GM18867 (cell line): ENCODE results near the gene SYPL1.

Experiments
- ATAC-seq: cut with Tn5 transposase; IDR thresholded peaks from one replicate; pipeline ENCODE4 v1.9.1; 2021; ENCODE audit warnings: mild to moderate bottlenecking, moderate library complexity; ENCODE audit not compliant: unreplicated experiment

The SYPL1 gene

GRCh38 chr7:106095634-106096033 is 16.5 kb downstream of the SYPL1 start:
- no peak for ATAC-seq

- no peak for ATAC-seq
Measured at GRCh38 chr7:106094780-106095179, 17.3 kb downstream of the SYPL1 start.

DNA sequence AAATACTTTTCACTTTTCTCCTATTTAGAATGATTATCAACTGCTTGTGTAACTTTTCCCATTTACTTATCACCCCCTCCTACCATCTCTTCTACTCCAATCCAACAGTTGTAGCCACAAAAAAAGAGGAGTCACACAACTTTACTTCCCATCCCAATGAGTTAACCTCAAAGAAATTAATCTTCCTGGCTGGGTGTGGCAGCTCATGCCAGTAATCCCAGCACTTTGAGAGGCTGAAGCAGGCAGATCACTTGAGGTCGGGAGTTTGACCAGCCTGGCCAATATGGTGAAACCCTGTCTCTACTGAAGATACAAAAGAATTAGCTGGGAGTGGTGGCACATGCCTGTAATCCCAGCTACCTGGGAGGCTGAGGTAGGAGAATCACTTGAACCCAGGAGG is 19.9 kb downstream of the SYPL1 start:
- ATAC-seq = no peak

GRCh38 chr7:106089647-106090046 is 22.5 kb downstream of the SYPL1 start:
- peak; percentile 83 for ATAC-seq

- ATAC-seq = no peak
Measured at GRCh38 chr7:106088014-106088413, 24.1 kb downstream of the SYPL1 start.

GRCh38 chr7:106086062-106086461 is 26.1 kb downstream of the SYPL1 start:
- ATAC-seq = no peak

DNA sequence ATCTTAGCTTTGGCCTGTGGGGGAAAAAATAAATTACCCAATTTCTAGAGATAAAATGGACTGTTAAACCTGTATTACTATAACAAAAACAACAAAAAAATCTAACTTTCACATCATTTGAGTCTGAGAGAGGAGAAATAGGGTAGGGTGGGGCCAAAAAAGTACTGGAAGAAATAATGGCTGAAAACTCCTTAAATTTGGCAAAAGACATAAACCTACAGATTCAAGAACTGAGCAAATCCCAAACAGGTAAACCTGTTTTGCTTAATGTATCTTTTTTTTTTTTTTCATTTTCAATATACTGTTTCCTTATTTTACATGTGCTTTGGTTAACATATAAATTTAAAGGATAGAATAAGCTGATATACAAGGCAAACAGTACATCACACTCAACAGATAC is 27.1 kb downstream of the SYPL1 start:
- no peak for ATAC-seq

- ATAC-seq = no peak
Measured at GRCh38 chr7:106083717-106084116, 28.4 kb downstream of the SYPL1 start.

GRCh38 chr7:106082087-106082854 is 29.8 kb downstream of the SYPL1 start:
- no peak for ATAC-seq

GRCh38 chr7:106080300-106080987 is 31.7 kb downstream of the SYPL1 start:
- ATAC-seq = no peak

- ATAC-seq = no peak
Measured at GRCh38 chr7:106076537-106076936, 35.6 kb downstream of the SYPL1 start.

DNA sequence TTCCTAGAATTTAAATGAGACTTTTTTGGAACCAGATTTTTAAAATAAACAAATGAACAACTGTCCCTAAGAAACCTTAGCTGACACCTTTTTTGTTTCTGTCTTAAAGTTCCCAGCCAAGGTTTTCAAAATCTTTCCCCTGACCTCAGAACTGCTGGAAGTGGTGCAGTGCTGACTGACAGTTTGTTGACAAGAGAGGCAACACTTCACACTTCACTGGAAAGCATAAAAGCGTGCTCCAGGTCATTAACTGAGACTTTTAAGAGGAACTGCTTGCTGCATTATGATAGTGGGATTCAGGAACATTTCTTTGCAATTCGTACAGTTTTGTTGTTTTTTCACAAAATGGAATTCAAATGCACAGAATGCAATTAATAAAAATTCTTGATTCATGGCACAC is 36.2 kb downstream of the SYPL1 start:
- ATAC-seq = no peak

DNA sequence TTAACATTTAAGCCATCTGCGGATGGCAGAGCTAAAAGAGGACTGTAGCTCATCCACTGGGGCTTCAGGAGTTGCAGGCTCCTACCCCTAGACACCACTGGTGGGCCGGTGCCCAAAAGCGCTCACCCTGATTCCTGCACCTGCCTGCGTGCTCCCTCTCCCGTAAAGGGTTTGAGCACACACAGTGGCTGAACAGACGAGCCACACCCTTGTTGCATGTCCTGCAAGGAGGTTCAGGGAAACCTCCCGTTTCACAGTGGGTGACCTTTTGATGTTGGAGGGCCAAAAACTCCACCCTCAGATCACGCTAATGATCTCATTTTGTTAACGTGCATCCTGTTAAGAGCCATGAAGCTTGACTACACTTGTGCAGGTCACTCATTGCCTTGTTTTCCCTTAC is 37.9 kb downstream of the SYPL1 start:
- no peak for ATAC-seq

DNA sequence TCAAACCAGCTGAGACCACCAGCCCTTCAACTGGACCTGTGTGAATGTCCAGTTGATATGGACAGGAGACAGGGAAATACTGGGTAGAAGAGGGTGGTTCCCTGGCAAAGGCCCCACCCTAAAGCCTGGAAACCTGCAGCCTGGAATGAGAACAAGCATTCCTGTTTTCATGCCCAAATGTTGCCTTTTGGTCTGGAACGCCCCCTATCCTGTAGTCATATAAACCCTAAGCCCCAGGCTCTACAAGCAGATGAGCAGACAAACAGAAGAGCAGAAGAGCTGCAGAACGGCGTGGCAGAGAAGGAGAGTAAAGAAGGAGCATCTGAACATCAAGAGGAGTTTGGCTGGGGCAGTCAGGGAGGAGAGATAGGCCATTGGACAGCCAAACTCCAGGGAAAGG is 38.4 kb downstream of the SYPL1 start:
- no peak for ATAC-seq

GRCh38 chr7:106072715-106073091 is 39.4 kb downstream of the SYPL1 start:
- no peak for ATAC-seq

- peak; percentile 4 for ATAC-seq
Measured at GRCh38 chr7:106071999-106072714, 40.0 kb downstream of the SYPL1 start.

- peak; percentile 98 for ATAC-seq
Measured at GRCh38 chr7:106071356-106071998, 40.6 kb downstream of the SYPL1 start.

DNA sequence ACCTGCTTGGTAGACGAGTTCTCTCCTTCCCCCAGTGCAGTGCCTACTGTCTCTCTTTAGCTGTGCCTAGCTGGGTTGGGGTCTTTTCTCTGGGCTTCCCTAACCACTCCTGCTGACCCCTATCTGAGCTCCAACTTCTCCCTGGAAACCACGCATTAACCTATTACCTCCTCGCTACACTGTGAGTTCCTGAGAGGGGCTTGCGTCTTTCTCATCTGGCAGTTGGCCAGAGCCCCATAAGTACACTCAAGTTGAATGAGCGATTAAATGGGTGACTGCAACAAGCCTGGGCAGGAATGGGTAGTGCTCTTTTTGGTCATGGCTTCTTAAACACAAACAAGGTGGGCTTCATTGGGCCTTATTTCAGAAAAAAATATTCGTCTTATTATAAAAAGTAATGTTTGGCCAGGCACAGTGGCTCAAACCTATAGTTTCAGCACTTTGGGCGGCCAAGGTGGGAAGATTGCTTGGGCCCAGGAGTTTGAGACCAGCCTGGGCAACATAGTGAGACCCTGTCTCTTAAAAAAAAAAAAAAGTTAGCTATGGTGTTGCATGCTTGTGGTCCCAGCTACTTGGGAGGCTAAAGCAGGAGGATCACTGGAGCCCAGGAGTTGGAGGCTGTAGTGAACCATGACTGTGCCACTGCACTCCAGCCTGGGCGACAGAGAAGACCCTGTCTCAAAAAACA is 41.4 kb downstream of the SYPL1 start:
- ATAC-seq = no peak

DNA sequence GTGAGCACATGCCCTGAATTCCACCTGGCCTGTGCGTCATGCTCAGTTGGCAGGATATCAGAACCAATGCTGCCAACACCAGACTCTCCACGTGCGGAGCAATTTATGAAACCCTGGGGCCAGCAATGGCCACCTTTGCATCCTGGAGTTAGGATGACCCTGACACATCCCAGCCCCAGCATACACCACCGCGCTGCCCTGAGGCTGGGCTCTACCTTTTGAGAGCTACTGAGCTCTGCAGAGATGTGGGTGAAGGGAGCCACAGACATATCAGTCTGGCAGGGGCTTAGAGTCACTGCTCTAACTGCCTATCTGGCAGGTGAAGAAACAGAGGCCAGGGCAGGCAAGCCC is 41.9 kb downstream of the SYPL1 start:
- no peak for ATAC-seq

DNA sequence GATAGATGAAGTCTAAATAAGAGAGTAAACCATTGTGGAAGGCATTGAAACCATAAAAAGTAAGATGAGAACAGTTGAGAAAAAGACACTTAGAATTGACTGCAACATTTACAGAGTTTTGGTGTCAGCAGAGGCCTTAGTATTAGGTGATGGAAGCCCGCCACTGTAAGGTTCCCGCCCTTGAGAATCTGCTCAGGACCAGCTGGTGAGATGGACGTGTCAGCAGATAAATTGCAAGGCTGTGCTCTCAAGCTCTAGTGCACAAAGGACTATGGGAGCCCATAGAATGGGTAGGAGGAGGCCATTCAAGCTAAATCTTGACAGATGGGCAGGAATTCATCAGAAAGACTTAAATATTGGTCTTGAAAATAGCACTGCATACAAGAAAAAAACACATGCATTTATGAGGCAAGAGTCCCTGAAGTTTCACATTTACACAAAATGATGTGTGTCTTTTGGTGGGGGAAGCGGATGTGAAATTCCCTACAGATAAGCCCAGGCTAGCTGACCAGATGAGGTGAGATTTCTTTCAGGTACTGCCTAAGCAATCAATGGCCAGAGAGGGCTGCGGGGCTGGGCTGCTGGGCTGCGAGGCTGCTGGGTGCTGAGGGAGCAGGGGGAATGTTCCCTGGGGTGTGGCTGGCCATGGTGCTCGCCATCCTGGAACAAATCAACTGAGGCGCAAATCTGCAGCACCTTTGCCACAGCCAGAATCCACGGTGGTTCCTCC is 42.5 kb downstream of the SYPL1 start:
- ATAC-seq = no peak
